ENCODE results near the gene PCCB.

Gene PCCB

GRCh38 chr3:136239094-136239493, 11.0 kb upstream of the PCCB start:
- Histone ChIP-seq H3K9me3 (ENCODE audit: severe bottlenecking) (no peaks in the 10 kb centered on the region), H3K4me1 (ENCODE audit: insufficient read depth, poor library complexity, severe bottlenecking) (no peaks in the 10 kb centered on the region), H3K27me3 (ENCODE audit: insufficient read depth, poor library complexity, severe bottlenecking) (no peaks in the 10 kb centered on the region), H3K36me3 (ENCODE audit: low read depth) (no peaks in the 10 kb centered on the region), H3K4me3 (ENCODE audit: severe bottlenecking) (no peak overlapping the region), H3K27ac (ENCODE audit: poor library complexity, severe bottlenecking) (no peak overlapping the region)
- no peak for TF ChIP-seq CTCF (IDR thresholded peaks at IDR 0.05; ENCODE audit: poor library complexity, severe bottlenecking)
- DNase-seq (ENCODE audit: low spot score) (no peak), ATAC-seq (ENCODE audit: low read depth) (no peak)

GRCh38 chr3:136245691-136246090, 4.4 kb upstream of the PCCB start:
- no peaks in the 10 kb centered on the region for H3K36me3 ChIP-seq (ENCODE audit: low read depth)
- no peaks in the 10 kb centered on the region for H3K9me3 ChIP-seq (ENCODE audit: severe bottlenecking)
- no peak overlapping the region for H3K4me3 ChIP-seq (ENCODE audit: severe bottlenecking)
- TF ChIP-seq CTCF (IDR thresholded peaks at IDR 0.05; ENCODE audit: poor library complexity, severe bottlenecking) = no peak
- no peak for ATAC-seq (ENCODE audit: low read depth)
- H3K27ac ChIP-seq (ENCODE audit: poor library complexity, severe bottlenecking) = no peak overlapping the region
- H3K27me3 ChIP-seq (ENCODE audit: insufficient read depth, poor library complexity, severe bottlenecking) = no peaks in the 10 kb centered on the region
- no peaks in the 10 kb centered on the region for H3K4me1 ChIP-seq (ENCODE audit: insufficient read depth, poor library complexity, severe bottlenecking)
- DNase-seq (ENCODE audit: low spot score) = no peak

- ATAC-seq (ENCODE audit: low read depth) (no peak), DNase-seq (ENCODE audit: low spot score) (no peak)
- Histone ChIP-seq H3K36me3 (ENCODE audit: low read depth) (no peaks in the 10 kb centered on the region), H3K27ac (ENCODE audit: poor library complexity, severe bottlenecking) (no peak overlapping the region), H3K4me3 (ENCODE audit: severe bottlenecking) (no peak overlapping the region), H3K9me3 (ENCODE audit: severe bottlenecking) (no peaks in the 10 kb centered on the region), H3K27me3 (ENCODE audit: insufficient read depth, poor library complexity, severe bottlenecking) (no peaks in the 10 kb centered on the region), H3K4me1 (ENCODE audit: insufficient read depth, poor library complexity, severe bottlenecking) (peaks cover 4% of the 10 kb centered on the region)
- no peak for TF ChIP-seq CTCF (IDR thresholded peaks at IDR 0.05; ENCODE audit: poor library complexity, severe bottlenecking)
These were observed 2.7 kb upstream of the PCCB start for GRCh38 chr3:136247436-136247835.

GRCh38 chr3:136247855-136248590, 2.1 kb upstream of the PCCB start:
- Histone ChIP-seq H3K36me3 (ENCODE audit: low read depth) (no peaks in the 10 kb centered on the region), H3K4me1 (ENCODE audit: insufficient read depth, poor library complexity, severe bottlenecking) (peaks cover 4% of the 10 kb centered on the region), H3K27ac (ENCODE audit: poor library complexity, severe bottlenecking) (no peak overlapping the region), H3K9me3 (ENCODE audit: severe bottlenecking) (no peaks in the 10 kb centered on the region), H3K4me3 (ENCODE audit: severe bottlenecking) (no peak overlapping the region), H3K27me3 (ENCODE audit: insufficient read depth, poor library complexity, severe bottlenecking) (no peaks in the 10 kb centered on the region)
- DNase-seq (ENCODE audit: low spot score) = no peak
- TF ChIP-seq CTCF (IDR thresholded peaks at IDR 0.05; ENCODE audit: poor library complexity, severe bottlenecking) = no peak
- no peak for ATAC-seq (ENCODE audit: low read depth)

- DNase-seq (ENCODE audit: low spot score) = no peak
- Histone ChIP-seq H3K27ac (ENCODE audit: poor library complexity, severe bottlenecking) (peak overlapping the region; percentile 78), H3K4me3 (ENCODE audit: severe bottlenecking) (no peak overlapping the region), H3K9me3 (ENCODE audit: severe bottlenecking) (no peaks in the 10 kb centered on the region), H3K4me1 (ENCODE audit: insufficient read depth, poor library complexity, severe bottlenecking) (peaks cover 4% of the 10 kb centered on the region), H3K27me3 (ENCODE audit: insufficient read depth, poor library complexity, severe bottlenecking) (no peaks in the 10 kb centered on the region), H3K36me3 (ENCODE audit: low read depth) (no peaks in the 10 kb centered on the region)
- no peak for ATAC-seq (ENCODE audit: low read depth)
- TF ChIP-seq CTCF (IDR thresholded peaks at IDR 0.05; ENCODE audit: poor library complexity, severe bottlenecking) = no peak
These were observed 1.0 kb upstream of the PCCB start for GRCh38 chr3:136249091-136249490.
